HepG2 (cell line): ENCODE measurements around the gene TMEM167A. TPM values are rescaled to one million over a fixed set of nuclear protein-coding genes. Genes with fewer than 3 reads are reported as not detected.

Experiments
- ATAC-seq: fragments of 200-7000 bp; cut with Tn5 transposase; 3 replicates; pipeline ENCODE4 v1.9.1; 2020; ENCODE audit warnings: mild to moderate bottlenecking, moderate library complexity
- BruUV-seq: library from RNA; stranded (reverse); fragments of 400-500 nt; replicated peaks from 2 replicates; lab custom pipeline; 2021; lab: Mats Ljungman, UMichigan
- CTCF ChIA-PET: fragments of 300-600 bp; formaldehyde crosslinking; extraction: SDS; loops from one replicate; lab custom pipeline; 2021; ENCODE audit warnings: low total read pairs, inconsistent platforms, low intra/inter-chr PET ratio; lab: Yijun Ruan, JAX
- POLR2A ChIA-PET: fragments of 350-600 bp; sonication (Branson Sonifier 250); formaldehyde crosslinking; loops from one replicate; lab custom pipeline; 2020; ENCODE audit warnings: antibody characterized with exemption, inconsistent platforms; lab: Yijun Ruan, JAX
- DNase-seq: peaks from one replicate; pipeline ENCODE4 v3.0.0-alpha.2; 2015; ENCODE audit warnings: low spot score
- FAIRE-seq: peaks from 3 replicates; lab custom pipeline; 2011; peaks lifted over from hg19 to GRCh38; lab: Jason Lieb, UNC
- H2AFZ ChIP-seq: one replicate; pipeline ENCODE4 v1.6.1; 2011; ENCODE audit warnings: low read length, inconsistent platforms
- H3K27ac ChIP-seq: fragments of 300-600 bp; 3 replicates; pipeline ENCODE4 v1.8.0; 2011; ENCODE audit warnings: mixed run types, mild to moderate bottlenecking, mixed read lengths, low read length, inconsistent platforms; ENCODE audit not compliant: insufficient read depth; ENCODE audit errors: extremely low read length
- H3K27me3 ChIP-seq, 2 experiments: fragments of 200-600 bp in 1 of 2; 2 replicates in 1 of 2; 3 replicates in 1 of 2; pipeline versions ENCODE4 v1.6.0 to v1.8.0; 2011; ENCODE audit warnings: low read length in 2 of 2, mild to moderate bottlenecking in 2 of 2, moderate library complexity in 2 of 2, inconsistent platforms in 1 of 2; ENCODE audit not compliant: insufficient read depth in 2 of 2, control insufficient read depth in 1 of 2
- H3K36me3 ChIP-seq, 2 experiments: fragments of 200-600 bp in 1 of 2; replicated peaks in 1 of 2; 2 replicates in 1 of 2; 3 replicates in 1 of 2; pipeline versions ENCODE4 v1.5.1 to v1.8.0; 2011; ENCODE audit warnings: low read length in 2 of 2, inconsistent platforms in 1 of 2; ENCODE audit not compliant: insufficient read depth in 2 of 2, control insufficient read depth in 1 of 2
- H3K4me1 ChIP-seq: 2 replicates; pipeline ENCODE4 v1.5.1; 2012; ENCODE audit warnings: low read length, inconsistent platforms; ENCODE audit not compliant: insufficient read depth
- H3K4me2 ChIP-seq: 2 replicates; pipeline ENCODE4 v1.6.0; 2011; ENCODE audit warnings: low read depth, low read length, inconsistent platforms
- H3K4me3 ChIP-seq, 3 experiments: fragments of 200-600 bp in 1 of 3; sonication (generic), shearing (Covaris generic) in 1 of 3; replicated peaks in 1 of 3; 2 replicates each; pipeline ENCODE4 v1.5.1; 2011 to 2016; ENCODE audit warnings: low read length in 3 of 3, inconsistent platforms in 2 of 3, low read depth in 2 of 3, mild to moderate bottlenecking in 2 of 3, control low read depth in 1 of 3, mixed read lengths in 1 of 3; ENCODE audit not compliant: insufficient read depth in 1 of 3
- H3K79me2 ChIP-seq: one replicate; pipeline ENCODE4 v1.6.1; 2011; ENCODE audit warnings: low read length, inconsistent platforms; ENCODE audit not compliant: insufficient read depth
- H3K9ac ChIP-seq: 2 replicates; pipeline ENCODE4 v1.6.0; 2011; ENCODE audit warnings: mild to moderate bottlenecking, low read depth, low read length, inconsistent platforms; ENCODE audit not compliant: insufficient read depth
- H3K9me3 ChIP-seq: 2 replicates; pipeline ENCODE4 v1.5.1; 2012; ENCODE audit warnings: mild to moderate bottlenecking, low read length
- H4K20me1 ChIP-seq: 2 replicates; pipeline ENCODE4 v1.6.0; 2011; ENCODE audit warnings: inconsistent platforms, mild to moderate bottlenecking, low read length, moderate library complexity; ENCODE audit not compliant: insufficient read depth
- ATF5 ChIP-seq: sonication (generic); formaldehyde crosslinking; IDR thresholded peaks from 2 replicates; pipeline ENCODE4 v1.4.0; 2020; ENCODE audit warnings: mild to moderate bottlenecking, low read depth, missing genetic modification reagents
- CHD4 ChIP-seq: fragments of 200-600 bp; sonication (generic); IDR thresholded peaks from 2 replicates; pipeline ENCODE4 v1.7.0; 2017; ENCODE audit warnings: mild to moderate bottlenecking, low read length, borderline replicate concordance
- DBP ChIP-seq: sonication (generic); formaldehyde crosslinking; IDR thresholded peaks from 2 replicates; pipeline ENCODE4 v1.4.0; 2020; ENCODE audit warnings: missing genetic modification reagents; ENCODE audit errors: not compliant biosample characterization
- HMGXB4 ChIP-seq, 2 experiments: sonication (generic) in 1 of 2; formaldehyde crosslinking in 1 of 2; IDR thresholded peaks; 2 replicates each; pipeline versions ENCODE4 v1.4.0 to v1.6.1; 2018 to 2020; ENCODE audit warnings: missing genetic modification reagents in 2 of 2, borderline replicate concordance in 1 of 2, low read depth in 1 of 2, mild to moderate bottlenecking in 1 of 2, missing biosample characterization in 1 of 2
- PCBP1 ChIP-seq: fragments of 200-400 bp; formaldehyde crosslinking; IDR thresholded peaks from 2 replicates; pipeline ENCODE4 v1.6.1; 2017; ENCODE audit warnings: mild to moderate bottlenecking, low read depth, low read length, borderline replicate concordance
- RERE ChIP-seq: IDR thresholded peaks from 2 replicates; pipeline ENCODE4 v1.6.1; 2016; ENCODE audit warnings: low read depth, missing genetic modification reagents, missing compliant biosample characterization
- RFXAP ChIP-seq: sonication (generic); formaldehyde crosslinking; IDR thresholded peaks from 2 replicates; pipeline ENCODE4 v1.4.0; 2020; ENCODE audit warnings: missing genetic modification reagents, borderline replicate concordance
- TERF1 ChIP-seq: sonication (generic); formaldehyde crosslinking; IDR thresholded peaks from 2 replicates; pipeline ENCODE4 v1.8.0; 2022; ENCODE audit warnings: mild to moderate bottlenecking, missing genetic modification reagents, moderate library complexity
- ZFP62 ChIP-seq: sonication (generic); formaldehyde crosslinking; IDR thresholded peaks from 2 replicates; pipeline ENCODE4 v1.4.0; 2020; ENCODE audit warnings: missing genetic modification reagents
- ZNF101 ChIP-seq: sonication (generic); formaldehyde crosslinking; IDR thresholded peaks from 2 replicates; pipeline ENCODE4 v1.4.0; 2020; ENCODE audit warnings: mild to moderate bottlenecking, low read depth, missing genetic modification reagents, borderline replicate concordance
- ZNF367 ChIP-seq: sonication (generic); formaldehyde crosslinking; IDR thresholded peaks from 2 replicates; pipeline ENCODE4 v1.4.0; 2020; ENCODE audit warnings: missing genetic modification reagents, borderline replicate concordance
- ZNF549 ChIP-seq: sonication (generic); formaldehyde crosslinking; IDR thresholded peaks from 2 replicates; pipeline ENCODE4 v1.5.0; 2020; ENCODE audit warnings: missing genetic modification reagents
- ZNF747 ChIP-seq: sonication (generic); formaldehyde crosslinking; IDR thresholded peaks from 2 replicates; pipeline ENCODE4 v1.8.1; 2023; ENCODE audit warnings: missing genetic modification reagents, mild to moderate bottlenecking, borderline replicate concordance
- WGBS: methylation state at CpG from one replicate; pipeline ENCODE4 v1.1.6; 2017; ENCODE audit warnings: low lambda C conversion rate; 5-methylcytosine and 5-hydroxymethylcytosine counted together
- in situ Hi-C: cut with HindIII; loops from 2 replicates; pipeline ENCODE4 v1.10.0; 2017; ENCODE audit warnings: low pct_unique_long_range_greater_than_20kb; ENCODE audit not compliant: extremely low pct_ligation_motif_present
- intact Hi-C: fragments of 100-400 bp; cut with micrococcal nuclease; formaldehyde crosslinking; loops from one replicate; pipeline ENCODE4 v1.10.0; 2022; ENCODE audit not compliant: unreplicated experiment
- polyA plus RNA-seq, 8 experiments: library from polyadenylated mRNA; depleted of rRNA in 3 of 8; stranded (reverse) in 7 of 8; unstranded in 1 of 8; fragments of >200 nt; fragmentation: Illumina TruSeq in 4 of 8; extraction: Trizol in 4 of 8; gene quantifications; 2 replicates each; pipeline versions ENCODE4 v1.2.1 to v1.2.3, GENCODE V29; 2011 to 2016; ENCODE audit warnings: low read depth in 4 of 8, missing spikeins in 1 of 8, mixed read lengths in 1 of 8; ENCODE audit not compliant: insufficient read depth in 1 of 8
- total RNA-seq, 5 experiments: library from RNA; depleted of rRNA; stranded (reverse); fragments of >200 nt; fragmentation: Illumina TruSeq; extraction: Trizol; gene quantifications; 2 replicates each; pipeline ENCODE4 v1.2.3, GENCODE V29; 2016; ENCODE audit warnings: low read depth in 1 of 5

TMEM167A gene
- total and polyA plus RNA-seq, 2 of the 13 experiments (the other 11 are each of a cell fraction or from before 2014, with no cell fraction given) = 47.0 to 78.7 TPM

GRCh38 chr5:83115816-83116215 is 38.6 kb upstream of the TMEM167A start:
- H3K4me1 ChIP-seq = no peaks in the 10 kb centered on the region
- H3K36me3 ChIP-seq = no peaks in the 10 kb centered on the region; a peak in 1 of 5 replicates
- intact Hi-C loops = no loop called here
- no peaks in the 10 kb centered on the region for H4K20me1 ChIP-seq
- POLR2A ChIA-PET = no interaction called here
- H3K4me2 ChIP-seq = no peak overlapping the region
- no peak overlapping the region for H3K4me3 ChIP-seq
- 82% methylated on average over 1 of the region's 1 CpG for WGBS
- no peaks in the 10 kb centered on the region for H3K79me2 ChIP-seq
- H3K9me3 ChIP-seq = peaks cover 6% of the 10 kb centered on the region; the same call in 1 of the 2 replicates
- no peaks in the 10 kb centered on the region for H3K27me3 ChIP-seq
- CTCF ChIA-PET = no interaction called here
- no TSS peak for BruUV-seq
- no peak overlapping the region for H3K27ac ChIP-seq
- no peak overlapping the region for H3K9ac ChIP-seq
- ATAC-seq (no peak), FAIRE-seq (no peak), DNase-seq (no peak)
- in situ Hi-C loops = no loop called here
- H2AFZ ChIP-seq = no peak overlapping the region
- TF ChIP-seq ZFP62 (CRISPR knock-in tag) (no peak), RFXAP (CRISPR knock-in tag) (no peak), TERF1 (CRISPR knock-in tag) (no peak), RERE (CRISPR knock-in tag) (no peak), DBP (CRISPR knock-in tag) (no peak), HMGXB4 (CRISPR knock-in tag; IDR thresholded peaks at IDR 0.05; ENCODE audit: borderline replicate concordance in 1 of 2, low read depth in 1 of 2) (no peak), ATF5 (no peak), PCBP1 (no peak), CHD4 (no peak), ZNF747 (CRISPR knock-in tag) (no peak), ZNF549 (no peak), ZNF101 (CRISPR knock-in tag) (no peak), ZNF367 (CRISPR knock-in tag) (no peak)
